Measurements from ENCODE around the gene CDK14.
A peak's percentile ranks its signal among the peaks of the same experiment; 100 is the strongest.

The CDK14 gene

GRCh38 chr7:91091631-91092030, 495.5 kb downstream of the CDK14 start:
- TF ChIP-seq CTCF (conservative IDR thresholded peaks at IDR 0.05): no peak
- H3K27ac ChIP-seq: no peak overlapping the region

- no peak overlapping the region for H3K27ac ChIP-seq
- no peak for TF ChIP-seq CTCF (conservative IDR thresholded peaks at IDR 0.05)
Measured at GRCh38 chr7:91093181-91093580, 497.1 kb downstream of the CDK14 start.

GRCh38 chr7:91098566-91098965, 502.4 kb downstream of the CDK14 start:
- no peak overlapping the region for H3K27ac ChIP-seq

GRCh38 chr7:91103363-91103762, 507.2 kb downstream of the CDK14 start:
- peak overlapping the region; percentile 46 for H3K27ac ChIP-seq
- TF ChIP-seq CTCF (conservative IDR thresholded peaks at IDR 0.05): no peak

More at GRCh38 chr7:91098566-91098965, 502.4 kb downstream of the CDK14 start:
- TF ChIP-seq CTCF (conservative IDR thresholded peaks at IDR 0.05): no peak

- no peak for TF ChIP-seq CTCF (conservative IDR thresholded peaks at IDR 0.05)
- H3K27ac ChIP-seq: peak overlapping the region; percentile 56
Measured at GRCh38 chr7:91107460-91107859, 511.3 kb downstream of the CDK14 start.

GRCh38 chr7:91109200-91109599, 513.1 kb downstream of the CDK14 start:
- no peak for TF ChIP-seq CTCF (conservative IDR thresholded peaks at IDR 0.05)
- no peak overlapping the region for H3K27ac ChIP-seq

- TF ChIP-seq CTCF (conservative IDR thresholded peaks at IDR 0.05): no peak
- H3K27ac ChIP-seq: no peak overlapping the region
Measured at GRCh38 chr7:91112902-91113341, 516.8 kb downstream of the CDK14 start.
